ENCODE measurements around the gene EGFL7.
"Not testable (repeated sequence)": the region's sequence is repeated elsewhere in the genome, so short reads cannot be mapped to it uniquely, and the experiment has no call there.

The EGFL7 gene

GRCh38 chr9:136705564-136705963 is 42.8 kb downstream of the EGFL7 start:
- DNase-seq, result no peak

- no peak for DNase-seq
These were observed 44.3 kb downstream of the EGFL7 start for GRCh38 chr9:136707011-136707410.

GRCh38 chr9:136707849-136708517 is 45.3 kb downstream of the EGFL7 start:
- DNase-seq, result no peak

- no peak for DNase-seq
These were observed 46.9 kb downstream of the EGFL7 start for GRCh38 chr9:136709454-136710109.

- DNase-seq, result no peak
These were observed 47.8 kb downstream of the EGFL7 start for GRCh38 chr9:136710543-136710942.

GRCh38 chr9:136711219-136711648 is 48.5 kb downstream of the EGFL7 start:
- DNase-seq, result not testable (repeated sequence)

- no peak for DNase-seq
These were observed 49.3 kb downstream of the EGFL7 start, which contains the start of gene DIPK1B for GRCh38 chr9:136711751-136712689. DIPK1B (plus strand) TSS chr9:136712572; CDS start chr9:136712666, 94 bp downstream.

- DNase-seq, result peak; percentile 54
These were observed 50.2 kb downstream of the EGFL7 start for GRCh38 chr9:136712690-136713544.

GRCh38 chr9:136713550-136713949 is 50.8 kb downstream of the EGFL7 start:
- no peak for DNase-seq

GRCh38 chr9:136714096-136714892 is 51.6 kb downstream of the EGFL7 start:
- no peak for DNase-seq

GRCh38 chr9:136714893-136715274 is 52.2 kb downstream of the EGFL7 start:
- no peak for DNase-seq

- no peak for DNase-seq
These were observed 54.7 kb downstream of the EGFL7 start for GRCh38 chr9:136717399-136717798.

- no peak for DNase-seq
These were observed 55.9 kb downstream of the EGFL7 start for GRCh38 chr9:136718345-136719194.

GRCh38 chr9:136719195-136719880 is 56.6 kb downstream of the EGFL7 start:
- no peak for DNase-seq

GRCh38 chr9:136720251-136720897 is 57.7 kb downstream of the EGFL7 start:
- no peak for DNase-seq

GRCh38 chr9:136720898-136721338 is 58.2 kb downstream of the EGFL7 start:
- DNase-seq, result no peak

GRCh38 chr9:136721339-136722092 is 58.8 kb downstream of the EGFL7 start:
- DNase-seq, result peak; percentile 95
